ENCODE data around the gene FGF14. TPM values are rescaled to one million over a fixed set of nuclear protein-coding genes. Genes with fewer than 3 reads are reported as not detected.

FGF14 gene
- total RNA-seq, 2 donors from 2014 or later: 0.14 TPM

- no peak for TF ChIP-seq CTCF (IDR thresholded peaks at IDR 0.05)
- no peaks in the 10 kb centered on the region for H3K9me3 ChIP-seq
- H3K27me3 ChIP-seq (replicated peaks; ENCODE audit: insufficient read depth): no peaks in the 10 kb centered on the region
- no peaks in the 10 kb centered on the region for H3K36me3 ChIP-seq
- H3K4me3 ChIP-seq: no peak overlapping the region
- H3K4me1 ChIP-seq (ENCODE audit: control insufficient read depth in 1 of 2, low read depth in 2 of 2): peaks cover 3 to 15% of the 10 kb centered on the region in 2 donors
- no peak for DNase-seq (ENCODE audit: low spot score)
- no peak overlapping the region for H3K27ac ChIP-seq
- no peak for ATAC-seq (ENCODE audit: insufficient number of reproducible peaks, low FRiP score, low read depth)
Measured at GRCh38 chr13:102040812-102041211, 361.0 kb downstream of the FGF14 start.

- no peaks in the 10 kb centered on the region for H3K9me3 ChIP-seq
- no peaks in the 10 kb centered on the region for H3K36me3 ChIP-seq
- H3K4me1 ChIP-seq (ENCODE audit: control insufficient read depth in 1 of 2, low read depth in 2 of 2): peaks cover 3 to 15% of the 10 kb centered on the region in 2 donors
- no peaks in the 10 kb centered on the region for H3K27me3 ChIP-seq (replicated peaks; ENCODE audit: insufficient read depth)
- ATAC-seq (ENCODE audit: insufficient number of reproducible peaks, low FRiP score, low read depth) (no peak), DNase-seq (ENCODE audit: low spot score) (no peak)
- H3K27ac ChIP-seq: no peak overlapping the region
- no peak for TF ChIP-seq CTCF (IDR thresholded peaks at IDR 0.05)
- H3K4me3 ChIP-seq: no peak overlapping the region
Measured at GRCh38 chr13:102039264-102039663, 362.6 kb downstream of the FGF14 start.

GRCh38 chr13:102038787-102039186, 363.1 kb downstream of the FGF14 start:
- H3K4me3 ChIP-seq: no peak overlapping the region
- peaks cover 3 to 15% of the 10 kb centered on the region in 2 donors for H3K4me1 ChIP-seq (ENCODE audit: control insufficient read depth in 1 of 2, low read depth in 2 of 2)
- DNase-seq (ENCODE audit: low spot score) (no peak), ATAC-seq (ENCODE audit: insufficient number of reproducible peaks, low FRiP score, low read depth) (no peak)
- H3K27me3 ChIP-seq (replicated peaks; ENCODE audit: insufficient read depth): no peaks in the 10 kb centered on the region
- no peak overlapping the region for H3K27ac ChIP-seq
- H3K36me3 ChIP-seq: no peaks in the 10 kb centered on the region
- no peak for TF ChIP-seq CTCF (IDR thresholded peaks at IDR 0.05)
- H3K9me3 ChIP-seq: no peaks in the 10 kb centered on the region

- Histone ChIP-seq H3K4me1 (ENCODE audit: control insufficient read depth in 1 of 2, low read depth in 2 of 2) (no peaks in the 10 kb centered on the region), H3K9me3 (no peaks in the 10 kb centered on the region), H3K4me3 (no peak overlapping the region), H3K36me3 (no peaks in the 10 kb centered on the region), H3K27me3 (replicated peaks; ENCODE audit: insufficient read depth) (no peaks in the 10 kb centered on the region), H3K27ac (no peak overlapping the region)
- no peak for ATAC-seq (ENCODE audit: insufficient number of reproducible peaks, low FRiP score, low read depth)
- DNase-seq (ENCODE audit: low spot score): no peak
- TF ChIP-seq CTCF (IDR thresholded peaks at IDR 0.05): no peak
Measured at GRCh38 chr13:102035969-102036368, 365.9 kb downstream of the FGF14 start.

GRCh38 chr13:102033857-102034331, 368.0 kb downstream of the FGF14 start:
- TF ChIP-seq CTCF (IDR thresholded peaks at IDR 0.05): no peak
- Histone ChIP-seq H3K4me1 (ENCODE audit: control insufficient read depth in 1 of 2, low read depth in 2 of 2) (no peaks in the 10 kb centered on the region), H3K27me3 (replicated peaks; ENCODE audit: insufficient read depth) (no peaks in the 10 kb centered on the region), H3K9me3 (no peaks in the 10 kb centered on the region), H3K27ac (no peak overlapping the region), H3K4me3 (no peak overlapping the region), H3K36me3 (no peaks in the 10 kb centered on the region)
- DNase-seq (ENCODE audit: low spot score) (no peak), ATAC-seq (ENCODE audit: insufficient number of reproducible peaks, low FRiP score, low read depth) (no peak)
